ENCODE results near the gene BTBD9.

BTBD9 gene

GRCh38 chr6:38481211-38481836 lies 158.4 kb downstream of the BTBD9 start:
- DNase-seq (ENCODE audit: low read depth), result no peak

DNA sequence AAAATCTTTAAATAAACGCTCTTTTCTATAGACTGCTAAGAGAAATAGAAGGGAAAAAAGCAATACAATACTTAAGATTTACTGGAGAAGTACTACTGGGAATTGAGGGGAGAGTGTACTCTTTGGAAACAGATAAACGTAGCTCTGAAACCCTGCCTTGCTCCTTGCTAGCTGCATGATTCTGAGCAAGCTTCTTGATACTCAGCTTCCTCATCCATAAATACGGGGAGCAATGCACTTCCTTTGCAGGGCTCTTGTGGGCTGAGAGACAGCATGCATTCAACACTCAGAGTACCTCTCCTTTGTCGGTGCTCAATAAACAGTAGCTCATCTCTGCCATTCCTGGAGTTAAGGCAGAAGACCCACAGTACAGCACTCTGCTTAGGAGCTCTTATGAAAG lies 159.7 kb downstream of the BTBD9 start:
- no peak for DNase-seq (ENCODE audit: low read depth)

- DNase-seq (ENCODE audit: low read depth), result no peak
These were observed 160.4 kb downstream of the BTBD9 start for GRCh38 chr6:38479331-38479730.

DNA sequence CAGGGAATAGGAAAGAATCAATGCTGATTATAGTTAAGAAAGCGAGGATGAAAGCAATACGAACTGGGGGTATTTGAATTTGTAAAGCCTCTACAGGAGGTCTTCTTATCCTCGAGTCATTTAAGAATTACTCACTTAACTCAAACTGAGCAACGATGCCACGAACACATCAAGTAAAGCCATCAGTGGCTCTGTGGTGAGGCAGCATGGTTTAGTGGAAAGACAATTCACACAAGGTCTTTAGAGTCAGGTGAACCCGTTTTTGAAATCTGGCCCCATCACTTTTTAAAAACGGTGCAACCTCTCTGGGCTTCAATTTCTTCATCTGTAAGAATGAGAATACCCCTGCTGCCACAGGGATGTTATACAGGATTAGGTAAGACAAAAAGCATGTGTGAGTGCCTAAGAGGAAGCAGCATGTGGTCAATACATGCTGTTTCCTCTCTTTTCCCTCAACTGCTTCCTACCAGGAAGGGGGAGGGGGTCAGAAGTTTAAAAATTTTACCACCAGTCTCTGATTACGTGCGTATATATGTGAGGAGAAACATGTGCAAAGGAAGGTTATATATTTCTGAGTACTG lies 162.0 kb downstream of the BTBD9 start:
- no peak for DNase-seq (ENCODE audit: low read depth)

DNA sequence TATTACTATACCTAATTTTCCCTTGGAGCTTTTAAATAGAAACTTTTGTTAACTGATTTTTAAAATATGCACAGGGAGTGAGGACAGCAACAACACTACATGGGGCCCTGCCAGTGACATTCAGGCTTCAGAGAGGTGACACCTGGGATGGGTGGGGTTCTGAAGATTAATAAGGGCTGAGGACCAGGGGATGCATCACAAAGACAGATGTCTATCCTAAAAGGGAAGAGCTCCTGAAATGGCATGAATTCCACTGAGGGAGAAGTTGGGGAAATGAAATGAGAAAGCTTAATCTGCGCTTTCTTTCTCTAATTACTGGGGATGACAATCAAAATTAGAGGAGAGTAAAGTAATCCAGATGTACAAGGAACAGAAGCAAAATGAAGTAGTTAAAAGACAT lies 162.8 kb downstream of the BTBD9 start:
- DNase-seq (ENCODE audit: low read depth), result no peak

- DNase-seq (ENCODE audit: low read depth), result no peak
These were observed 163.6 kb downstream of the BTBD9 start for GRCh38 chr6:38476141-38476540.

- DNase-seq (ENCODE audit: low read depth), result no peak
These were observed 169.2 kb downstream of the BTBD9 start for GRCh38 chr6:38470548-38470947.

DNA sequence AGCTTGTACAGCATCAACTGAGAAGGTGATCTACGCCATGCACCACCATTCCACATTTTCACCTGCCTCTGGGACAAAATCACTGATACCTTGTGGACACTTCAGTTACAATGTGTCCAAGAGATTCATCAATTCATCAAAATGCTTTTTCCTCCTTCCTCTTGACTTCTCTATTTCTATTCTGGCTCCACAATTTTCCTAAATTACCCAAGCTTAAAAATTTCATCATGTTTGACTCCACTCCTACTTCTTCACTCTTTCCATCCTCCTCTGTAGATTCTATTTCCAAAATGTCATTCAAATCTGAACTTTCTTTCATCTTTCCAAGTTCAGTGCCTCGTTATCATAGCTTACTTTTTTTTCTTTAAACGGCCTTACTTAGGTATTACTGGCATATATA lies 172.2 kb downstream of the BTBD9 start:
- DNase-seq (ENCODE audit: low read depth), result no peak

DNA sequence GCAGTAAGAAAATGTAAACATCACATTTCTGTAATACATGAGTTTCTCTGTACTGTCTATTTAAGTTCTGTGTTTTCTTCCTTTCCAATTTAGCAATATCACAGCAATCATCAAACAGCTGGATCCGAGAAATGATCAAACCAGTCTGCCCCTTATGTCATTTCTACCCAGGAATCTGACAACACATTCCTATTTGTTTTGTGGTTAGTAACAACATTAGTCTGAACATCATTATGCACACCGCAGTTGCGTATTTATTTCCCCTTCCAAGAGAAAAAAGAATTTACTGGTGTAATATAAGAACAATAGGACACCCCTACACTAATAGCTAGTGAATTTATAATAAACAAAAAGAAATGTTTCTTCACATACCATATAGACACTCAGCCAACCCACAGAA lies 179.5 kb downstream of the BTBD9 start:
- no peak for DNase-seq (ENCODE audit: low read depth)

DNA sequence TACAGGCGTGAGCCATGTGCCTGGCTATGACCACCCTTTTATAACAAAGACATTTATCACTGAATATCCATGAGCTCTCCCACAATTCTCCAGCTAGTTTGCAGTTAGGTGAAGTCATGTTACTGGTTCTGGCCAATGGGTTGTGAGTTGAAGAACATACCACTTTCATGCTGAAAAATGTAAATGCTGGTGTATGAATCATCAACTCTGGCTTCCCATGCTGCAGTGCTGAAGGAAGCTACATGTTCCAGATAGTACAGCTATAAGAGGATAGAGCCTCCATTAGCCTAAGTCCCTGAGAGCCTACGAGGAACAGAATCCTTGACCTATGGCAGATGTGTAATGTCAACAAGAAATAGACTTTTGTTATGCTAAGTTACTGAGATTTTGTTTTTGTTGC lies 180.4 kb downstream of the BTBD9 start:
- no peak for DNase-seq (ENCODE audit: low read depth)

DNA sequence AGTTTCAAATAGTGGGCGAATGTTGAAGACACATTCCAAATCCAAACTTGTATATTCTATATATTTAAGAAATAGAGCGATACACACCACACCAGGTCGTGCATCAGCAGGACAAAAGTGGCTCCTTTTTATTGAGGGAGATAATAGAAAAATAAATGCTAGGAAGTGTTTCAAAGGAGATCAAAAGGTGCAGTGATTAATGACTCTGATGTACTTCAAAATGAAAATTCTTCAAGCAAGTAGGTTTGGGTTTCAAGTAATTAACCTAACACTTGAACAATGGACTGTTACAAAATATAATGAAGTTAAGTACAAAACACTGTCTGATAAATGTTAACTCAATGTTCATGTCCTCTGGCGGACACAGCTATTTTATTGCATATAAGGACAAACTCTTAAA lies 185.9 kb downstream of the BTBD9 start:
- DNase-seq (ENCODE audit: low read depth), result no peak

- DNase-seq (ENCODE audit: low read depth), result no peak
These were observed 186.7 kb downstream of the BTBD9 start for GRCh38 chr6:38452816-38453660.

- DNase-seq (ENCODE audit: low read depth), result no peak
These were observed 189.0 kb downstream of the BTBD9 start for GRCh38 chr6:38450717-38451116.

DNA sequence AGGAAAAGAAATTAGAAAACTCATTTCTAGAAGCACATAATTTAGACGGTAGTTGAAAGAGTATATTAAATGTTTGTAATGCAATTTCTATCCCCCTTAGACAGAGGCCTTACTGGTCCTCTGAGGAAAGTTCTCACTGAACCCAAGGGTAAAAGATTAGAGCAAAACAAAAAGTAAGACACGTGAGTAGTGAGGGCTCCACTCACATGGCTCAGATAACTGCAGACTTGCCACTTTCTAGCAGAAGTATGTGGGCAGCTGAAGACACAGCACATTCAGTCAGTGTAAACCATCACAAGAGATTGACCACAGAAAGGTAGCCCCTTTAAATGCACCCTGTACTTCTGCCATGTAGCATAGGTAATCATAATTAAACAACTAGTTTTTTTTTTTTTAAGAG lies 193.8 kb downstream of the BTBD9 start:
- no peak for DNase-seq (ENCODE audit: low read depth)

DNA sequence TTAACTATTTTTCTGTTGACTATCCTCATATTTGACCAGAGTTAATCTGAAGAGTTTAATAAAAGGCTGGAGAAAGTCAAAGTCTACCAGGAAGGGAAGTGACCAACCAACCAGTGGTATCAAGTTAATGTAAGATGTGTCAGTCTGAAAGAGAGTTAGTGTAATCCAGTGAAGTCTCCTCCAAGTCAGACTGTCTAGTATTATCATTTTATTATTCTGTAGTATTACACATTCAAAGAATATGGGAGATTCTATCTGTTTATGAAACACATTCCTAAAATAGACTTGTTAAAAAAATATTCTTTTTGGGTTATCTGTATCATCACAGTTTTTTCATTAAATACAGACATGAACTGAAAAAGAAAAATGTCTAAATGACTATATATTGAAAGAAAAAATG lies 194.4 kb downstream of the BTBD9 start:
- DNase-seq (ENCODE audit: low read depth), result no peak

- DNase-seq (ENCODE audit: low read depth), result no peak
These were observed 196.2 kb downstream of the BTBD9 start for GRCh38 chr6:38443352-38444144.

DNA sequence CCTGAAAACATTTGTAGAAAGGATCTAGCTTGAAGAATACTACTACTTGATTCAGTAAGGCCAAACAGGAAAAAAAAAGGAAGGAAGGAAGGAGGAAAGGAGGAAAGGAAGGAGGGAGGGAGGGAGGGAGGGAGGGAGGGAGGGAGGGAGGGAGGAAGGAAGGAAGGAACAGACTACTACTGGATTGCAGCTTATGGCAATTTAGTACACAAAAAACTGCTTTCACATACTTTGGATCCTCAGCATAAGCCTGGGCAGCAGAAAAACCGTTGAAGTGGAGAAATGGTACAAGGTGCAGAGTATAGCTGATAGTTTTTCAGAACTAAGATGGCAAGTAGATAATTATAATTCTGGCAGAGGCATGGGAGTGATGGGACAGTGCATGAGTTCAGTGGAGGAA lies 201.6 kb downstream of the BTBD9 start:
- no peak for DNase-seq (ENCODE audit: low read depth)

GRCh38 chr6:38436726-38437465 lies 202.8 kb downstream of the BTBD9 start:
- no peak for DNase-seq (ENCODE audit: low read depth)

DNA sequence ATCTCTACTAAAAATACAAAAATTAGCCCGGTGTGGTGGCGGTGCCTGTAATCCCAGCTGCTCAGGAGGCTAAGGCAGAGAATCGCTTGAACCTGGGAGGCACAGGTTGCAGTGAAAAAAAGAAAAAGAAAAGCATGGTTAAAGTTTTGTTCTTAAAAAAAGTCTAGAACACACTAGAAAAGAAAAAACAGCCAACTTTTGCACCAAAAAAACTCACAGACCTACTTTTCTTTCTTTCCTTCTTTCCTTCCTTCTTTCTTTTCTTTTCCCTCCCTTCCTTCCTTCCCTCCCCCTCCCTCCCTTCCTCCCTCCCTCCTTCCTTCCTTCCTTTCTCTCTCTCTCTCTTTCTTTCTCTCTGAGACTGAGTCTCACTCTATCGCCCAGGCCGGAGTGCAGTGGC lies 204.4 kb downstream of the BTBD9 start:
- DNase-seq (ENCODE audit: low read depth), result no peak

- no peak for DNase-seq (ENCODE audit: low read depth)
These were observed 205.7 kb downstream of the BTBD9 start for GRCh38 chr6:38434051-38434450.

DNA sequence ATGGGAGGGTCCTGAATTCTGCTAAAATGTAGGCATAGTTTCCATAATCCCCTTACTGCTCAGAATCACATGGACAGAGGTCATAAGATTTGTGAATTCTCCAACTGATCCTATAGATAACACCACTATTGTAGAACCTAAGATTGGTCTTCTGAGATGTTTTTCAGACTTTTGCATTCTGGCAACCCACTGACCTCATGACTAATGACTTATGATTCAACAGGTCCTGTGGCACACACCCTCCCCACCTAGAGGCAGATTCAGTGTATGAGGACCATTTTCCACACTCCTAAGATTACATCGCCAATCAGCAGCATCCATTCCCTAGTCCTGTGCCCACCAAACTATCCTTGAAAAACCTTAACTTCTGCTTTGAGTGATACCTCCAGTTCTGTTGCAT lies 207.2 kb downstream of the BTBD9 start:
- DNase-seq (ENCODE audit: low read depth), result no peak

DNA sequence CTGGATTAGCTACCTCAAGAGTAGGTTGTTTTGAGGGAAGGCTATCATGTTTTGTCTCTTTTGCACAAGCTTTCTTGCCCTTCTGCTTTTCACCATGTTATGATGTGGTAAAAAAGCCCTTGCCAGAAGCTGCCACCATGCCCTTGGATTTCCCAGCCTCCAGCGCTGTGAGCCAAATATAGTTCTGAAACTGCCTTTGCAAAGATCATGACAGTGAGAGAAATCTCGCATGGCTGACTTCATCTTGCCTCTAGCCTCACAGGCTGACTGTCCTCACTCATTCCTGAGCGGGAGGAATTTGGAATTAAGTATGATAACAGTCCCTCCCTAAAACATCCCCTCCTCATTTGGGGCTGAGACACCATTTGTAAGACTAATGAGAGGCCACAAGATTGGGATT lies 207.7 kb downstream of the BTBD9 start:
- no peak for DNase-seq (ENCODE audit: low read depth)
